HG03060 (cell line): ENCODE data around the gene GATM.

Experiments
- ATAC-seq: cut with Tn5 transposase; IDR thresholded peaks from one replicate; pipeline ENCODE4 v1.9.1; 2021; ENCODE audit warnings: low read depth, moderate number of reproducible peaks; ENCODE audit not compliant: unreplicated experiment

GATM gene

GRCh38 chr15:45378149-45378912 lies at the start of gene GATM:
TSS of gene GATM (minus strand) at chr15:45378544. CDS start at chr15:45378453, 91 bp downstream.
- peak; percentile 70 for ATAC-seq

- ATAC-seq, result no peak
These were observed 48.7 kb upstream of the GATM start for GRCh38 chr15:45427085-45427484.

GRCh38 chr15:45425135-45425534 lies 46.8 kb upstream of the GATM start:
- ATAC-seq, result no peak

- ATAC-seq, result no peak
These were observed 46.1 kb upstream of the GATM start for GRCh38 chr15:45424429-45424828.

- no peak for ATAC-seq
These were observed 39.1 kb upstream of the GATM start for GRCh38 chr15:45417303-45417950.

GRCh38 chr15:45414215-45414885 lies 36.0 kb upstream of the GATM start:
- ATAC-seq, result no peak

- ATAC-seq, result no peak
These were observed 31.3 kb upstream of the GATM start for GRCh38 chr15:45409596-45409995.

- no peak for ATAC-seq
These were observed 29.4 kb upstream of the GATM start for GRCh38 chr15:45407786-45408185.

GRCh38 chr15:45402955-45403877 lies 24.9 kb upstream of the GATM start:
- no peak for ATAC-seq

GRCh38 chr15:45402162-45402954 lies 24.0 kb upstream of the GATM start:
- ATAC-seq, result peak; percentile 68

GRCh38 chr15:45401665-45402161 lies 23.4 kb upstream of the GATM start:
- no peak for ATAC-seq

- ATAC-seq, result no peak
These were observed 21.3 kb upstream of the GATM start for GRCh38 chr15:45399381-45400212.

- no peak for ATAC-seq
These were observed 18.8 kb upstream of the GATM start for GRCh38 chr15:45397116-45397665.

GRCh38 chr15:45395943-45396342 lies 17.6 kb upstream of the GATM start:
- no peak for ATAC-seq

- no peak for ATAC-seq
These were observed 16.3 kb upstream of the GATM start for GRCh38 chr15:45394681-45395080.

- no peak for ATAC-seq
These were observed 15.5 kb upstream of the GATM start for GRCh38 chr15:45393851-45394250.

- no peak for ATAC-seq
These were observed 14.2 kb upstream of the GATM start for GRCh38 chr15:45392584-45392855.

GRCh38 chr15:45391746-45392583 lies 13.6 kb upstream of the GATM start:
- ATAC-seq, result peak; percentile 80
